SK-N-MC (cell line): Measurements from ENCODE around the gene GULP1.

ENCODE experiments used
- DNase-seq: peaks from one replicate; pipeline ENCODE4 v3.0.0-alpha.2; 2011; ENCODE audit warnings: low read depth, low spot score
- H3K27ac ChIP-seq: fragments of 200-600 bp; sonication (generic); 2 replicates; pipeline ENCODE4 v1.5.1; 2016; ENCODE audit warnings: mixed run types
- H3K36me3 ChIP-seq: fragments of 200-600 bp; sonication (generic); 2 replicates; pipeline ENCODE4 v1.6.1; 2017; ENCODE audit warnings: antibody characterized with exemption, low read length, mixed read lengths; ENCODE audit not compliant: insufficient read depth
- H3K4me3 ChIP-seq: fragments of 200-600 bp; sonication (generic); 2 replicates; pipeline ENCODE4 v1.5.1; 2016
- H3K9ac ChIP-seq: fragments of 200-600 bp; sonication (generic); 2 replicates; pipeline ENCODE4 v1.8.0; 2017; ENCODE audit warnings: mixed run types, mixed read lengths; ENCODE audit not compliant: insufficient read length
- H3K9me3 ChIP-seq: fragments of 200-600 bp; sonication (generic); 2 replicates; pipeline ENCODE4 v1.6.1; 2017; ENCODE audit warnings: low read depth, mild to moderate bottlenecking, antibody characterized with exemption, low read length, moderate library complexity, mixed read lengths
- EZH2 ChIP-seq: fragments of 200-600 bp; sonication (generic); IDR thresholded peaks from one replicate; pipeline ENCODE4 v1.6.1; 2017; ENCODE audit warnings: antibody characterized with exemption
- FOXP2 ChIP-seq: optimal IDR thresholded peaks from 2 replicates; pipeline ENCODE3; 2011; ENCODE audit warnings: mild to moderate bottlenecking, moderate library complexity; ENCODE audit not compliant: insufficient read depth; ENCODE audit errors: extremely low read length, control extremely low read depth
- POLR2AphosphoS5 ChIP-seq: IDR thresholded peaks from 2 replicates; pipeline ENCODE4 v1.6.1; 2012; ENCODE audit warnings: mild to moderate bottlenecking, low read depth, low read length, borderline replicate concordance

The GULP1 gene

GRCh38 chr2:188353282-188353681, 61.6 kb downstream of the GULP1 start:
- no peak overlapping the region for H3K4me3 ChIP-seq
- DNase-seq = no peak
- no peaks in the 10 kb centered on the region for H3K36me3 ChIP-seq
- H3K9ac ChIP-seq = no peak overlapping the region
- no peaks in the 10 kb centered on the region for H3K9me3 ChIP-seq
- H3K27ac ChIP-seq = no peak overlapping the region
- TF ChIP-seq FOXP2 (no peak), EZH2 (no peak), POLR2AphosphoS5 (no peak)

- H3K4me3 ChIP-seq = no peak overlapping the region
- H3K27ac ChIP-seq = no peak overlapping the region
- TF ChIP-seq EZH2 (no peak), POLR2AphosphoS5 (no peak), FOXP2 (no peak)
These were observed 69.0 kb downstream of the GULP1 start for GRCh38 chr2:188360485-188361263.

DNA sequence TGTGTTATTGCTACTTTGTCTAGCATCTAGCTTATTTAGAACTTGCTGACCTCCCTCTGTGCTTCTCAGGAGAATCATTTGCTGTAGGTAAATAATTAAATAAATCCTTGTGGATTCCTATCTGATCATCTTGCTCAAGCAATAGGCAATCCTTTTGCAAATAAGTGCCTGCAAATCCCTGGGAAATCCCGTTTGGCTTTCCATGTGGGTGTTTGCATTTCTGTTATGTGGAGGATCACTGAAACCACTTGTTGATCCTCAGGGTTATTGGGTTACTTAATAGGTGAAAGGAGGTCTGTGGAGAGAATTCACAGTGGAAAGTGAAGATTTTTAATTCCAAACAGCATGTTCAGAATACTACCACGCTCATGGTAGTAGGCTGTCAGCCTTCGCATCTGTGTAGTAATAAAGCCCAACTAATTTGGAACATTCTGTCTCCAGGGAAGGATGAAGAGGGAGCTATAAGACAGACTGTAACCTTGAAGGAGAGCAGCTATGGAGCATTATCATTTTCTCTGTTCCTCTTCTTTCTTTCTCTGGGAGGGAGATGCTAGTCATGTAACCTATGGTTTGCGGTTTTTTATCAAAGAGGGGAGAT, 72.5 kb downstream of the GULP1 start:
- no peaks in the 10 kb centered on the region for H3K9me3 ChIP-seq
- no peak for TF ChIP-seq EZH2
- TF ChIP-seq POLR2AphosphoS5 = no peak
- TF ChIP-seq FOXP2 = no peak
- H3K27ac ChIP-seq = no peak overlapping the region
- no peak overlapping the region for H3K4me3 ChIP-seq
- DNase-seq = no peak
- no peaks in the 10 kb centered on the region for H3K36me3 ChIP-seq
- H3K9ac ChIP-seq = no peak overlapping the region

More at GRCh38 chr2:188360485-188361263, 69.0 kb downstream of the GULP1 start:
- DNase-seq = no peak
- Histone ChIP-seq H3K9ac (no peak overlapping the region), H3K36me3 (no peaks in the 10 kb centered on the region), H3K9me3 (no peaks in the 10 kb centered on the region)

GRCh38 chr2:188365058-188365641, 73.5 kb downstream of the GULP1 start:
- Histone ChIP-seq H3K4me3 (no peak overlapping the region), H3K9me3 (no peaks in the 10 kb centered on the region), H3K36me3 (no peaks in the 10 kb centered on the region), H3K9ac (no peak overlapping the region), H3K27ac (no peak overlapping the region)
- TF ChIP-seq FOXP2 (no peak), EZH2 (no peak), POLR2AphosphoS5 (no peak)
- no peak for DNase-seq

DNA sequence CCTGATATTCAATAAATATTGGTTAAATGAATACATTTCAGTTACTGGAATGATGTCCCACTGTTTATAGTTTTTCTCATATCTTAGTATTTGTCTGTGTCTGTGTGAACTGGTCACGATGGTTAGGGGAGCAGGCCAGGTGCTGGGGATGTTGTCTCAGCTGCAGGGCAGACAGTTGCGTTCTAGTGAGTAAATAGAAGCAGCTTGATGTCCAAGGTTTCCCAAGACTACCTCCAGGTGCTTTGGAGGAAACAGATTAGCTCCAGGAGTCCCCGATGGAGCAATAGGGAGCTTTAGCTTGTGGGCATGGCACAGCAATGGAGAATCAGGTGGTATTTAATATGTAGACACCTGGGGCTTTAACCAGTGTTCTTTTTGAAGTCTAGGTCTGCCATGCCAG, 75.5 kb downstream of the GULP1 start:
- TF ChIP-seq EZH2 = no peak
- TF ChIP-seq POLR2AphosphoS5 = no peak
- no peak for TF ChIP-seq FOXP2
- no peak for DNase-seq
- no peak overlapping the region for H3K27ac ChIP-seq
- no peaks in the 10 kb centered on the region for H3K9me3 ChIP-seq
- no peaks in the 10 kb centered on the region for H3K36me3 ChIP-seq
- no peak overlapping the region for H3K4me3 ChIP-seq
- no peak overlapping the region for H3K9ac ChIP-seq

- Histone ChIP-seq H3K9ac (no peak overlapping the region), H3K9me3 (no peaks in the 10 kb centered on the region), H3K27ac (no peak overlapping the region), H3K4me3 (no peak overlapping the region), H3K36me3 (no peaks in the 10 kb centered on the region)
- DNase-seq = no peak
- TF ChIP-seq EZH2 (no peak), POLR2AphosphoS5 (no peak), FOXP2 (no peak)
These were observed 77.7 kb downstream of the GULP1 start for GRCh38 chr2:188369365-188369764.

GRCh38 chr2:188378371-188378950, 86.8 kb downstream of the GULP1 start:
- DNase-seq = no peak
- no peak overlapping the region for H3K4me3 ChIP-seq
- TF ChIP-seq EZH2 (no peak), FOXP2 (no peak), POLR2AphosphoS5 (no peak)
- no peak overlapping the region for H3K9ac ChIP-seq
- no peak overlapping the region for H3K27ac ChIP-seq
- H3K36me3 ChIP-seq = no peaks in the 10 kb centered on the region
- H3K9me3 ChIP-seq = no peaks in the 10 kb centered on the region

GRCh38 chr2:188379748-188380147, 88.1 kb downstream of the GULP1 start:
- no peak overlapping the region for H3K4me3 ChIP-seq
- no peak for TF ChIP-seq FOXP2
- TF ChIP-seq EZH2 = no peak
- TF ChIP-seq POLR2AphosphoS5 = no peak
- H3K9ac ChIP-seq = no peak overlapping the region
- H3K36me3 ChIP-seq = no peaks in the 10 kb centered on the region
- no peak overlapping the region for H3K27ac ChIP-seq
- DNase-seq = no peak
- no peaks in the 10 kb centered on the region for H3K9me3 ChIP-seq
